Adrenal gland (tissue), 12 donors: ENCODE results near the gene ASXL1. TPM values are rescaled to one million over a fixed set of nuclear protein-coding genes. Genes with fewer than 3 reads are reported as not detected.
"Not testable (repeated sequence)": the region's sequence is repeated elsewhere in the genome, so short reads cannot be mapped to it uniquely, and the experiment has no call there.

ENCODE experiments used
- DNase-seq, 7 donors: peaks; one replicate each; pipeline ENCODE4 v3.0.0-alpha.2; 2019 to 2020
- H3K27ac ChIP-seq, 5 donors: fragments of 200-600 bp; sonication (generic) in 4 of 5; 1 replicate in 3 of 5; 2 replicates in 2 of 5; pipeline versions ENCODE4 v1.5.1 to v1.8.0; 2016 to 2020; ENCODE audit warnings: mild to moderate bottlenecking in 1 of 5
- H3K27me3 ChIP-seq: fragments of 200-600 bp; 2 replicates; pipeline ENCODE4 v1.8.0; 2021
- H3K36me3 ChIP-seq, 2 donors: fragments of 200-600 bp; replicated peaks in 1 of 2; 1 replicate in 1 of 2; 2 replicates in 1 of 2; pipeline versions ENCODE4 v1.5.1 to v1.8.0; 2018 to 2022
- H3K4me1 ChIP-seq, 2 donors: fragments of 200-600 bp; replicated peaks in 1 of 2; 1 replicate in 1 of 2; 2 replicates in 1 of 2; pipeline versions ENCODE4 v1.5.1 to v1.8.0; 2018 to 2021
- H3K4me3 ChIP-seq, 4 donors: fragments of 200-600 bp; sonication (generic) in 3 of 4; one replicate each; pipeline ENCODE4 v1.5.1; 2016 to 2018
- H3K9me3 ChIP-seq, 3 donors: fragments of 200-600 bp; sonication (generic) in 1 of 3; replicated peaks in 1 of 3; 1 replicate in 2 of 3; 2 replicates in 1 of 3; pipeline versions ENCODE4 v1.5.1 to v1.8.0; 2016 to 2021
- POLR2A ChIP-seq, 2 donors: fragments of 450-650 bp; IDR thresholded peaks; one replicate each; pipeline ENCODE4 v1.6.1; 2017; ENCODE audit warnings: antibody characterized with exemption in 2 of 2, mild to moderate bottlenecking in 2 of 2, moderate library complexity in 1 of 2
- WGBS, 4 donors: extraction: QIAGEN DNeasy Blood & Tissue Kit in 2 of 4; methylation state at CpG; one replicate each; pipeline versions ENCODE4 v1.1.5 to v1.1.7; 2013 to 2017; 5-methylcytosine and 5-hydroxymethylcytosine counted together
- intact Hi-C, 2 donors: fragments of 100-400 bp; cut with DNase I; formaldehyde crosslinking; loops; one replicate each; pipeline versions ENCODE4 v1.14.1 to v1.15.0; 2022 to 2023
- polyA plus RNA-seq, 3 donors: library from polyadenylated mRNA; stranded (reverse); fragments of 200-250 nt in 2 of 3; fragments of 350-450 nt in 1 of 3; fragmentation: Illumina TruSeq in 1 of 3; extraction: RNeasy Lipid Tissue Mini Kit (QIAGEN cat#74804) in 1 of 3; gene quantifications; one replicate each; pipeline ENCODE4 v1.2.3, GENCODE V29; 2013 to 2014
- total RNA-seq, 9 donors: library from RNA; depleted of rRNA in 4 of 9; stranded (reverse); fragments of >200 nt in 4 of 9; fragments of 120-200 nt in 1 of 9; fragmentation: NEBNext Ultra II Directional in 1 of 9; extraction: Animal tissue kit (Norgen Biotek cat#: 25700) in 1 of 9; gene quantifications; one replicate each; pipeline versions ENCODE4 v1.1.0 to v1.2.4, GENCODE V29; 2013 to 2023
- TF ChIP-seq, protein P1 (sequence below), 6 experiments: fragments of 450-650 bp in 4 of 6; fragments of 200-600 bp in 2 of 6; sonication (generic) in 1 of 6; IDR thresholded peaks; 1 replicate in 5 of 6; 2 replicates in 1 of 6; pipeline versions ENCODE4 v1.5.1 to v1.8.0; 2016 to 2021; ENCODE audit warnings: antibody characterized with exemption in 6 of 6, mild to moderate bottlenecking in 2 of 6, moderate library complexity in 1 of 6
- donor health status: healthy with polysubstance abuse.
- donor health status: Bipolar disorder and iron deficiency.
- donor health status: DM: yes; HTN: yes; CAD: no.
- donor health status: DM: no; HTN: no; CAD: no.
- donor health status: DM: no; HTN: no; CAD: no.
- donor health status: DM: yes; HTN: yes; CAD: no.

Gene ASXL1
- total and polyA plus RNA-seq, 12 donors: 19.9 to 77.7 (median 51.8) TPM

GRCh38 chr20:32352121-32352720 is 5.9 kb upstream of the ASXL1 start:
- no peak for TF ChIP-seq POLR2A (IDR thresholded peaks at IDR 0.05)
- TF ChIP-seq, protein P1, sequence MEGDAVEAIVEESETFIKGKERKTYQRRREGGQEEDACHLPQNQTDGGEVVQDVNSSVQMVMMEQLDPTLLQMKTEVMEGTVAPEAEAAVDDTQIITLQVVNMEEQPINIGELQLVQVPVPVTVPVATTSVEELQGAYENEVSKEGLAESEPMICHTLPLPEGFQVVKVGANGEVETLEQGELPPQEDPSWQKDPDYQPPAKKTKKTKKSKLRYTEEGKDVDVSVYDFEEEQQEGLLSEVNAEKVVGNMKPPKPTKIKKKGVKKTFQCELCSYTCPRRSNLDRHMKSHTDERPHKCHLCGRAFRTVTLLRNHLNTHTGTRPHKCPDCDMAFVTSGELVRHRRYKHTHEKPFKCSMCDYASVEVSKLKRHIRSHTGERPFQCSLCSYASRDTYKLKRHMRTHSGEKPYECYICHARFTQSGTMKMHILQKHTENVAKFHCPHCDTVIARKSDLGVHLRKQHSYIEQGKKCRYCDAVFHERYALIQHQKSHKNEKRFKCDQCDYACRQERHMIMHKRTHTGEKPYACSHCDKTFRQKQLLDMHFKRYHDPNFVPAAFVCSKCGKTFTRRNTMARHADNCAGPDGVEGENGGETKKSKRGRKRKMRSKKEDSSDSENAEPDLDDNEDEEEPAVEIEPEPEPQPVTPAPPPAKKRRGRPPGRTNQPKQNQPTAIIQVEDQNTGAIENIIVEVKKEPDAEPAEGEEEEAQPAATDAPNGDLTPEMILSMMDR (IDR thresholded peaks at IDR 0.05): no peak
- intact Hi-C loops: no loop called here
- Histone ChIP-seq H3K36me3 (no peaks in the 10 kb centered on the region), H3K4me1 (peaks cover 16 to 19% of the 10 kb centered on the region in 2 donors), H3K27me3 (no peaks in the 10 kb centered on the region), H3K27ac (no peak overlapping the region), H3K9me3 (no peaks in the 10 kb centered on the region), H3K4me3 (no peak overlapping the region)
- WGBS, 4 donors: 90 to 100% (median 92%) methylated on average over 3 of the region's 3 CpGs
- peak in 1 of 7 donors; percentile 24 for DNase-seq

- no peaks in the 10 kb centered on the region for H3K27me3 ChIP-seq
- TF ChIP-seq, protein P1 (IDR thresholded peaks at IDR 0.05): no peak
- no peak for TF ChIP-seq POLR2A (IDR thresholded peaks at IDR 0.05)
- peak overlapping the region in 3 of 5 donors; percentile 9 to 93 (median 61) for H3K27ac ChIP-seq
- peak in 1 of 7 donors; percentile 25 for DNase-seq
- intact Hi-C loops: no loop called here
- no peaks in the 10 kb centered on the region for H3K36me3 ChIP-seq
- H3K4me1 ChIP-seq: peaks cover 20 to 24% of the 10 kb centered on the region in 2 donors
- WGBS, 4 donors: 69 to 89% (median 86%) methylated on average over 5 to 6 of the region's 6 CpGs
- no peak overlapping the region for H3K4me3 ChIP-seq
- no peaks in the 10 kb centered on the region for H3K9me3 ChIP-seq
These were observed 4.2 kb upstream of the ASXL1 start for GRCh38 chr20:32353848-32354496.

DNA sequence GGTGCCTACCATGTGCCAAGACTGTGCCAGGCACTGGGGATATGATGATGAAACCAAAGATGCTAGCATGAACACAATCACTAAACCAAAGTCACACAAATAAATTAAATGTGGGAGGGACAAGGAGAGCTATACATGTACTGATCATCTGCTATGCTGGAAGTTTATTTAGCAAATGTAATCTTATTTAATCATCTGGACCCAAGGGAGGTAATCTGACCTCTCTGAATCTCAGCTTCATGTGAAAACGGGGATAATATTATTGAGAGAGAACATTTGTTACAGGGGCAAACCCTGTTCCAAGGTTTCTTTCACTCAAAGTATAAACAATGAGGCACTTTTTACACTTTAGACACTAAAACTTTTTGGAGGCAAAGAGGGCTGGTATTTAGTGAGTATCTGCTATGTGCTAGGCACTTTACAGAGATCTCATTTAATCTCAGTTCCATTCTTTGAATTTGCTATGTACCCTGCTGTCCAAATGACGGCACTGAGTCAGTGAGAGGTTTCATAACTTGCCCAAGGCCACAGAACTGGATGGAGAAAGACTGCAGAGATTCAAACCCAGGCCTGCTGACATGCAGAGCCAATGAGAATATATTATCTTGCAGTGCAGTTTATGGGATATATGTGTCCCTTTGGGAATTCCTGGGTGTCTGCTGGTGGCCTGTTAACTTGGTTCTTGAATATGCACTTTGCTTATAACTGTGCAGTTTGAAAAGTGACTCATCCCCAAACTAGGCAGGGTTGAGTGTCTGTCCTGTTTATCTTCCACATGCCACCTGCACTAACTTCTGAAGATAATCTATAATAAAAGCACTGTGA is 3.3 kb upstream of the ASXL1 start:
- Histone ChIP-seq H3K9me3 (no peaks in the 10 kb centered on the region), H3K27ac (peak overlapping the region in 4 of 5 donors; percentile 9 to 97 (median 77)), H3K4me3 (no peak overlapping the region), H3K36me3 (no peaks in the 10 kb centered on the region), H3K4me1 (peaks cover 24% of the 10 kb centered on the region in 2 donors), H3K27me3 (no peaks in the 10 kb centered on the region)
- intact Hi-C loops: no loop called here
- no peak for TF ChIP-seq POLR2A (IDR thresholded peaks at IDR 0.05)
- peak; percentile 54 to 78 (median 72) for DNase-seq
- WGBS, 4 donors: 32 to 43% (median 39%) methylated on average over 2 of the region's 2 CpGs

DNA sequence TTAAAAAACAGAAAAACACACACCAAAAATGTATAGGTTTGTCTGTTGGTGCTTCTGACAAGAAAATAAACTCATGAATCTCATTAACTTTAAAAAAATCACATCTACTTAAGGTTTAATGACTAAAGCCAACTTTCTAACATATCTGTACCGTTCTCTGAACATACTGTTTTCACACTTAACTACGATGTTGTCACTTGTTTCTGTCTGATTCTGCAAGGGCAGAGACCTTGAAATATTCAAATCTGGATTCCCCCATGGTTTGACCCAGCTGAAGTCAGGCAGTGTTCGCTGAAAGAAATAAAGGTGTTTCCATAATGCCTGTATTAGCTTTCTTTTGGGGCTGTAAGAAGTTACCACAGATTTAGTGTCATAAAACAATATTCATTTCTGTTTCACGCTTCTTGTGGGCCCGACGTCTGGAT is 2.7 kb upstream of the ASXL1 start:
- WGBS, 4 donors: 74 to 83% (median 76%) methylated on average over 6 of the region's 6 CpGs
- no peak for TF ChIP-seq POLR2A (IDR thresholded peaks at IDR 0.05)
- TF ChIP-seq, protein P1 (IDR thresholded peaks at IDR 0.05): no peak
- peak overlapping the region in 4 of 5 donors; percentile 9 to 97 (median 77) for H3K27ac ChIP-seq
- no peaks in the 10 kb centered on the region for H3K36me3 ChIP-seq
- H3K27me3 ChIP-seq: no peaks in the 10 kb centered on the region
- no peak overlapping the region for H3K4me3 ChIP-seq
- intact Hi-C loops: no loop called here
- peaks cover 27 to 31% of the 10 kb centered on the region in 2 donors for H3K4me1 ChIP-seq
- H3K9me3 ChIP-seq: no peaks in the 10 kb centered on the region
- DNase-seq: no peak

DNA sequence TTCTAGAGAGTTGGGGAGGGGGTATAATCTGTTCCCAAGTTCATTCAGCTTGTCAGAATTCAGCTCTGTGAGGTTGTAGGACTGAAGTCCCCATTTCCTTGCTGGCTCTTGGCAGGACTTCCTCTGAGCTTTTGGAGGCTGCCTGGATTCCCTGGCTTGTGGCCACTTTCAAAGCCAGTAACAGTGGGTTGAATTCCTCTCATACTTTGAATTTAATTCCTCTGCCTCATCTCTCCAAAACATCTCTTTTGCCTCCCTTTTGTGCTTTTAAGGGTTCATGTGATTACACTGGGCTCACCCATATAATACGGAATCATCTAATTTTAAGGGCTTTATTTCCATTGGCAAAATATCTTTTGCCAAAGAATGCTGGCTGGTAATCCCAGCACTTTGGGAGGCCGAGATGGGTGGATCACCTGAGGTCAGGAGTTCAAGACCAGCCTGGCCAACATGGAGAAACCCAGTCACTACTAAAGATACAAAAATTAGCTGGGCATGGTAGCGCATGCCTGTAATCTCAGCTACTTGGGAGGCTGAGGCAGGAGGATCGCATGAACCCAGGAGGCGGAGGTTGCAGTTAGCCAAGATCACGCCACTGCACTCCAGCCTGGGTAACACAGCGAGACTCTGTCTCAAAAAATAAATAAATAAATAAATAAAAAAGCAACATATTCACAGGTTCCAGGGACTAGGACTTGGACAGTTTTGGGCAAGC is 2.1 kb upstream of the ASXL1 start:
- WGBS, 4 donors: 78 to 90% (median 83%) methylated on average over 7 of the region's 7 CpGs
- H3K4me3 ChIP-seq, H3K36me3 ChIP-seq, H3K27me3 ChIP-seq, H3K9me3 ChIP-seq, intact Hi-C loops: not testable (repeated sequence)
- DNase-seq: peak in 2 of 7 donors; percentile 23 to 68
- Histone ChIP-seq H3K4me1 (peaks cover 33 to 37% of the 10 kb centered on the region in 2 donors), H3K27ac (peak overlapping the region in 4 of 5 donors; percentile 9 to 97 (median 77))
